ENCODE measurements around the gene CYP4V2.

Gene CYP4V2

GRCh38 chr4:186167605-186168004 lies 23.8 kb upstream of the CYP4V2 start:
- no peak for TF ChIP-seq CTCF (IDR thresholded peaks at IDR 0.05; ENCODE audit: extremely low read depth, missing control alignments)
- no peak for DNase-seq (ENCODE audit: low spot score)

GRCh38 chr4:186168750-186169149 lies 22.6 kb upstream of the CYP4V2 start:
- TF ChIP-seq CTCF (IDR thresholded peaks at IDR 0.05; ENCODE audit: extremely low read depth, missing control alignments) = no peak
- DNase-seq (ENCODE audit: low spot score) = no peak

DNA sequence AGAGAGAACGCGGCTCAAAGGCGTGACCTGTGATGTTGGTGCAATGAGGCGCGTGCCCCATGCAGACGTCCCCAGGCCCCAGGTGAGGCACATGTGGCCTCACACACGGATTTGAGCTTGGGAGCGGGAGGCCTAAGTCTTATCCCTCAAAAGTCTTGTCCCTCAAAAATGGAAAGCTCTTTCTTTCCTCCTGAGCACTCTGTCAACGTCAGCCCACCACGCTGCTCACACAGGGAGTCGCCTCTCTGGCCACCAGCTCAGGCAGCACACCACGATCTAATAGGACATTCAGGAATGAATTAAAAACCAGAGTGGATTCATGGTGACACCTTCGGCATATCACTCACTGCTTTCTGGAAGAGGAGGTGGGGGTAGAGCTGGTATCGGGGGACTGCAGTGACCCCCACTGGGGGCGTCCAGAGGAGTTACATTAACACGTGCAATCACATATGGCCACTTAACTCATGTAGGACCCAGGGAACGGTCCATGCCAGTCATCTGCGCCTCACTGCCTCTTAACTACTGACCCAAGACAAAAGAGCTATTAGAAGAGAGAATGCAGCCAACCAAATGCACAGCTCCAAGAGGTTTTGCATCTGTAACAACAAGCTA lies 21.9 kb upstream of the CYP4V2 start:
- no peak for TF ChIP-seq CTCF (IDR thresholded peaks at IDR 0.05; ENCODE audit: extremely low read depth, missing control alignments)
- DNase-seq (ENCODE audit: low spot score) = no peak

DNA sequence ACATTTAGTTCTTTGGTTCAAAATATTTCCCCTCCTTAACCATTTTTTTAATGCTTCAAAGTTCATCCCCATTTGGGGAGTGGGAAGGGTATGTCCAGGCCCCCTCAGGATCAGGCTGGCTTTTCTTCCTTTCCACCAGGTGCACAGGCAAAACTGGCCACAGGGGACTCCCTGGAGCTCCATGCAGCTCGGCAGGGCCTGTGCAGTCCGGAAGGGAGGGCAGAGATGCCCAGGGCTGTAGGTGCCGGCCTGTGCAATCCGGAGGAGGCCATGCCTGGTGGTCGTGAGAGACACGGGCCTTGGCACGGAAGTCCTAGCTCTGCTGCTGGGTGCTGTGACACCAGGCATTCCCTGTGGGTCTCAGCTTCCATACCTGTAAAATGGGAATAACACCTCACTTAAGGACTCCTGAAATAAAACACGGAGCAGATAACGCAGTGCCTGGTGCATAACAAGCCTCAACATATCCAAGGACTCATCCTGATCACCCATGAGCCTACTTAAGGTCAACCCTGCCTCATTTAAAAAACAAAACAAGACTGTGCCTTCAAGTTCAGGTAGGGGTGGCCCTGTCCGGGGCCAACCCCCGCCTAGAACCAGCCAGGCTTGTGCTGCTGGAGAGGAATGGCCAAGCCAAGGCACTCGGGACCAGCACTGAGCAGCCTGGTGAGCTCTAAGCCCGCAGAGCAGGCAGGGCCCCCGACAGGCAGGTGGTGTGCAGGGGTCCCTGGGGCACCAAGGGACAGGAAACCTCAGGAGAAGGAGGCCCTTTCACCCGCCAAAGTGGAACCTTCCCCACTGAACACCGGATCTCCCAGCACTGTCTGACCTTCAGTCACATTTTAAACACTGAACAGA lies 21.2 kb upstream of the CYP4V2 start:
- no peak for DNase-seq (ENCODE audit: low spot score)

DNA sequence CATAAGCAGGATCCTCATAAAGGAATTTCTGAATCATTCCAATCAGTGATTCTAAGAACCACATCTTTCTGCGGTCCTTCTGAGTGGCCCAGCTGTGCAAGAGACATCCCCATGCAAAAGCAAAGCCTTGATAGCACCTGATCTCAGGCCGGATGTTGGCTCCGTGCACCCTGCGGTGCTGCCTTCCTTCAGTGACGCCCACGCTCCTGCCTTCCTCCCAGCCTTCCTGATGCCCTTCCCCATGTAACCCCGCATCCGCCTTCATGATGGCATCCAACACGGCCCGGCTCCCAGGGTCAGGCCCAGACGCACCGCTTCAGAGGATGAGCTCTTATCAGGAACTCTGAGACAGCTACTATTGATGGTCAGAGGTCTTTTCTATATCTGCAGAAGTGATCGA lies 20.4 kb upstream of the CYP4V2 start:
- DNase-seq (ENCODE audit: low spot score) = no peak

More for the DNA sequence above, 21.2 kb upstream of the CYP4V2 start:
- no peak for TF ChIP-seq CTCF (IDR thresholded peaks at IDR 0.05; ENCODE audit: extremely low read depth, missing control alignments)

DNA sequence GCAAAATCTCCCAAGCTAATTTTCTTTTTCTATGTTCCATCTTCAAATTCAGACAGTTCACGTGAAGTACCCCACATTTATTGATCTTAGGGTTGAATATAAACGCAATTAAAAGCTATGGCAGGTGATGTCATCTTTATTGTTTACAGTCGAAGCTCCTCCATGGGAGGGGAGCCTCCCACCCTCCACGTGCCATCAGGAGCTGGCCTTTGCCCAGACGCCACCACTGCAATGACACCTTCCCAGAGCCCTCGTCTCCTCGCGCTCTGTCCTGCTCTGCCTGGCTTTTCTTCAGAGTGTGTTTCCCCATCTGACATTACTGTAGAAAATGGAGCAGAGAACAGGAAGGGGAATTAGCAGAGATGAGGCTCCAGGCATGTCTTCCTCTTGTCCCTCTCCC lies 18.8 kb upstream of the CYP4V2 start:
- TF ChIP-seq CTCF (IDR thresholded peaks at IDR 0.05; ENCODE audit: extremely low read depth, missing control alignments) = no peak
- DNase-seq (ENCODE audit: low spot score) = no peak

More for the DNA sequence above, 20.4 kb upstream of the CYP4V2 start:
- TF ChIP-seq CTCF (IDR thresholded peaks at IDR 0.05; ENCODE audit: extremely low read depth, missing control alignments) = no peak

DNA sequence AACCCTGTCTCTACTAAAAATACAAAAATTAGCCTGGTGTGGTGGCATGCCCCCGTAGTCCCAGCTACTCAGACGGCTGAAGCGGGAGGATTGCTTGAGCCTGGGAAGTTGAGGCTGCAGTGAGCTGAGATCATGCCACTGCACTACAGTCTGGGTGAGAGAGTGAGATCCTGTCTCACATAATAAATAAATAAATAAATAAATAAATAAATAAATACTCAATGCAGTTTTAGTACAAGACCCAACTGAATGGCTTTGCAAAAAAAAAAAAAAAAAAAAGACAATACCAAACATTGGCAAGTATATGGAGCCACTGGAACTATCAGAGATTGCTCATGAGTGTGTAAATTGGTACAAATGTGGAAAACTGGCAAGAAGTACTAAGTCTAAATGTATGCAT lies 3.3 kb upstream of the CYP4V2 start:
- no peak for DNase-seq (ENCODE audit: low spot score)
- no peak for TF ChIP-seq CTCF (IDR thresholded peaks at IDR 0.05; ENCODE audit: extremely low read depth, missing control alignments)
